HG03159 (cell line): Measurements from ENCODE around the gene EDC3.
"Not testable (repeated sequence)": the region's sequence is repeated elsewhere in the genome, so short reads cannot be mapped to it uniquely, and the experiment has no call there.

ENCODE experiments used
- ATAC-seq: cut with Tn5 transposase; IDR thresholded peaks from one replicate; pipeline ENCODE4 v1.9.1; 2021; ENCODE audit warnings: mild to moderate bottlenecking, moderate library complexity; ENCODE audit not compliant: unreplicated experiment

EDC3 gene

GRCh38 chr15:74695597-74696397 lies at the start of gene EDC3:
Gene EDC3, minus strand, starts transcription at chr15:74696024. Its CDS starts 20,900 bp downstream, at chr15:74675124.
- ATAC-seq: peak; percentile 82

- ATAC-seq: no peak
Observed at GRCh38 chr15:74742422-74742821, 46.6 kb upstream of the EDC3 start.

- not testable (repeated sequence) for ATAC-seq
Observed at GRCh38 chr15:74738239-74738638, 42.4 kb upstream of the EDC3 start.

GRCh38 chr15:74735305-74735704 lies 39.5 kb upstream of the EDC3 start:
- ATAC-seq: no peak

GRCh38 chr15:74733269-74733668 lies 37.4 kb upstream of the EDC3 start:
- ATAC-seq: no peak

- no peak for ATAC-seq
Observed at GRCh38 chr15:74732846-74733245, 37.0 kb upstream of the EDC3 start.

GRCh38 chr15:74730619-74731316 lies 34.9 kb upstream of the EDC3 start:
- ATAC-seq: no peak

GRCh38 chr15:74729372-74729771 lies 33.5 kb upstream of the EDC3 start:
- ATAC-seq: not testable (repeated sequence)

- not testable (repeated sequence) for ATAC-seq
Observed at GRCh38 chr15:74728699-74729098, 32.9 kb upstream of the EDC3 start.

GRCh38 chr15:74727727-74728126 lies 31.9 kb upstream of the EDC3 start:
- ATAC-seq: no peak

- ATAC-seq: no peak
Observed at GRCh38 chr15:74726774-74727164, 30.9 kb upstream of the EDC3 start.

GRCh38 chr15:74725845-74726773 lies 30.3 kb upstream of the EDC3 start:
- no peak for ATAC-seq

- ATAC-seq: no peak
Observed at GRCh38 chr15:74725225-74725774, 29.5 kb upstream of the EDC3 start, which contains the start of gene CYP1A1. Gene CYP1A1, minus strand, starts transcription at chr15:74725528. Its CDS starts 2,431 bp downstream, at chr15:74723097.

GRCh38 chr15:74724570-74725224 lies 28.9 kb upstream of the EDC3 start:
- ATAC-seq: no peak

- ATAC-seq: no peak
Observed at GRCh38 chr15:74723754-74724334, 28.0 kb upstream of the EDC3 start.

GRCh38 chr15:74723187-74723586 lies 27.4 kb upstream of the EDC3 start:
- ATAC-seq: no peak

GRCh38 chr15:74722591-74722990 lies 26.8 kb upstream of the EDC3 start:
- ATAC-seq: no peak

- no peak for ATAC-seq
Observed at GRCh38 chr15:74716651-74717050, 20.8 kb upstream of the EDC3 start.

GRCh38 chr15:74712311-74712710 lies 16.5 kb upstream of the EDC3 start:
- no peak for ATAC-seq
